Measurements from ENCODE around the gene FBXW2. TPM values are rescaled to one million over a fixed set of nuclear protein-coding genes. Genes with fewer than 3 reads are reported as not detected.

FBXW2 gene
- total RNA-seq, 1 donor from 2014 or later, result 58.4 TPM

DNA sequence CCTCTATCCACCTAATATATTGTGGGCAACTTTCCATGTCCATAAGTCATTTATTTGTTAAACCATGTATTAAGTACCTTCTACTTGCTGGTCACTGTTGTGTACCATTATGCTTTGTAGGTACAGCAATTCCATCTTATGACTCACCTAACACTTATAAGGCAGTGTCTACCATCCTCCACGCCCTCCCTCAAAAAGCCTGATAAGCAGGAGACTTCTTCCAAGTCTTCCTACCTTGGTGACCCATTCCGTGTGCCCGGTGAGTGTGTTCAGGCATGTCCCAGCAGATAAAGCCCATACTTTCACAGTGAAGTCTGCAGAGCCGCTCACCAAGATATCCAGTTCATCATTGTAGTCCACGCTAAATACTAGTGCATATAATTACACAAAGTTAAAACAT lies 17.4 kb downstream of the FBXW2 start:
- Mint-ChIP-seq H3K4me1 (ENCODE audit: unreplicated experiment) (no peaks in the 10 kb centered on the region), H3K9me3 (ENCODE audit: unreplicated experiment) (no peaks in the 10 kb centered on the region), H3K4me3 (ENCODE audit: unreplicated experiment) (no peak overlapping the region), H3K36me3 (ENCODE audit: low read depth, unreplicated experiment) (peaks cover 30% of the 10 kb centered on the region), H3K27ac (ENCODE audit: unreplicated experiment) (no peak overlapping the region), H3K27me3 (ENCODE audit: unreplicated experiment) (no peaks in the 10 kb centered on the region)
- TF ChIP-seq, protein P1, sequence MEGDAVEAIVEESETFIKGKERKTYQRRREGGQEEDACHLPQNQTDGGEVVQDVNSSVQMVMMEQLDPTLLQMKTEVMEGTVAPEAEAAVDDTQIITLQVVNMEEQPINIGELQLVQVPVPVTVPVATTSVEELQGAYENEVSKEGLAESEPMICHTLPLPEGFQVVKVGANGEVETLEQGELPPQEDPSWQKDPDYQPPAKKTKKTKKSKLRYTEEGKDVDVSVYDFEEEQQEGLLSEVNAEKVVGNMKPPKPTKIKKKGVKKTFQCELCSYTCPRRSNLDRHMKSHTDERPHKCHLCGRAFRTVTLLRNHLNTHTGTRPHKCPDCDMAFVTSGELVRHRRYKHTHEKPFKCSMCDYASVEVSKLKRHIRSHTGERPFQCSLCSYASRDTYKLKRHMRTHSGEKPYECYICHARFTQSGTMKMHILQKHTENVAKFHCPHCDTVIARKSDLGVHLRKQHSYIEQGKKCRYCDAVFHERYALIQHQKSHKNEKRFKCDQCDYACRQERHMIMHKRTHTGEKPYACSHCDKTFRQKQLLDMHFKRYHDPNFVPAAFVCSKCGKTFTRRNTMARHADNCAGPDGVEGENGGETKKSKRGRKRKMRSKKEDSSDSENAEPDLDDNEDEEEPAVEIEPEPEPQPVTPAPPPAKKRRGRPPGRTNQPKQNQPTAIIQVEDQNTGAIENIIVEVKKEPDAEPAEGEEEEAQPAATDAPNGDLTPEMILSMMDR (IDR thresholded peaks at IDR 0.05; ENCODE audit: unreplicated experiment), result no peak
- no peak for DNase-seq (ENCODE audit: low spot score)

DNA sequence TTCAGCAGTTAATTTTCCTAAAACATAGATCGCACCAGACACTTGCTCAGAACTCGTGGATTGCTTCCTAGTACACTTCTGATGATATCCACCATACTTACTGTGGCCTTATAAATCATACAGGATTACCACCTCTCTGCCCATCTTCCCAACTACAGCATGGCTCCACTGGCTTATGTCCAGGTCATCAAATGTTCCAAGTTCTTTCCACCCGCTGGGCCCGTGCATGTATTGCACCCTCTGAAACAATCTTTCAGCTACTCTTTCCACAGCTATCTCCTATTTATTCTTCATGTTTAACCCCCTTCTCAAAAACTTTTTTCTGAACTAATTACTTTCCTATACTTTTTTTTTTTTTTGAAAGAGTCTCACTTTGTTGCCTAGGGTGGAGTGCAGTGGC lies 18.5 kb downstream of the FBXW2 start:
- Mint-ChIP-seq H3K27ac (ENCODE audit: unreplicated experiment) (no peak overlapping the region), H3K4me3 (ENCODE audit: unreplicated experiment) (no peak overlapping the region), H3K9me3 (ENCODE audit: unreplicated experiment) (no peaks in the 10 kb centered on the region), H3K4me1 (ENCODE audit: unreplicated experiment) (no peaks in the 10 kb centered on the region), H3K27me3 (ENCODE audit: unreplicated experiment) (no peaks in the 10 kb centered on the region), H3K36me3 (ENCODE audit: low read depth, unreplicated experiment) (peaks cover 34% of the 10 kb centered on the region)
- TF ChIP-seq, protein P1 (IDR thresholded peaks at IDR 0.05; ENCODE audit: unreplicated experiment), result peak; percentile 25
- DNase-seq (ENCODE audit: low spot score), result no peak

DNA sequence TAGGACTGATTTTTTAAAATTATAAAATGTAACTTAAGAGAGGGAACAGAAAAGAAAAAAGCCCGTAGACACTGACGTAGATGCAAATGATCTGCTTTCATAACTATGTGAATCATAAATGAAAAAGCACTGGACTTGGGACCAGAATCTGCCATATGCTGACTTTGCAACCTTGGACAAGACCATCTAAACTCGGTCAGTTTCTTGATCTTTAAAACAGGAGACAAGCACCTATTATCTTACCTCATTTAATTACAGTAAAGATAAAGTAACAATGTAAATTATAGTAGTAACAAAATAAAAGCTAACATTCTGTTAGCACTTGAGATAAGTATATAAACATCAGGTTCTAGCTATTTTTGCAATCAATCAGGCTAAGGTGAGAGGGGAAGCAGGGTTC lies 20.0 kb downstream of the FBXW2 start:
- H3K9me3 Mint-ChIP-seq (ENCODE audit: unreplicated experiment), result no peaks in the 10 kb centered on the region

DNA sequence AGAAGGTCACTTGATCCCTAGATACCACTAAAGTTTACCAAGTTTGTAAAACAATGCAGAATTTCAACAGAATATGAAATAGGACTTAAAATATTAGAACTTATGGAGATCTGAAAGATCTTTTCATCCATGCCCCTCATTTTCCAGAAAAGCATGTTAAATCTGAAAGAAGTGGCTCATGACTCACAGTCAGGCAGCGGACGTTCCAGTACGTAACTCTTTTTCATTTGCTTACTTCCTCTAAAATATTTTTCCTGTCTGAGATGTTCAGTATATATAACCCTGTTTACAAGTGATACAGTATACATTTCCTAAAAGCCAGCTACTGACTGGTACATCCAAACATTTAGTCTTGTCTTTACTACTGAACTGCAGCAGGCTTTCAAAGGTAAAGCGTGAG lies 22.3 kb downstream of the FBXW2 start:
- TF ChIP-seq, protein P1 (IDR thresholded peaks at IDR 0.05; ENCODE audit: unreplicated experiment), result no peak
- H3K27ac Mint-ChIP-seq (ENCODE audit: unreplicated experiment), result no peak overlapping the region
- H3K36me3 Mint-ChIP-seq (ENCODE audit: low read depth, unreplicated experiment), result peaks cover 24% of the 10 kb centered on the region
- H3K4me1 Mint-ChIP-seq (ENCODE audit: unreplicated experiment), result no peaks in the 10 kb centered on the region
- no peak overlapping the region for H3K4me3 Mint-ChIP-seq (ENCODE audit: unreplicated experiment)
- H3K9me3 Mint-ChIP-seq (ENCODE audit: unreplicated experiment), result no peaks in the 10 kb centered on the region
- H3K27me3 Mint-ChIP-seq (ENCODE audit: unreplicated experiment), result no peaks in the 10 kb centered on the region
- DNase-seq (ENCODE audit: low spot score), result no peak

More for the DNA sequence above, 20.0 kb downstream of the FBXW2 start:
- Mint-ChIP-seq H3K4me3 (ENCODE audit: unreplicated experiment) (no peak overlapping the region), H3K4me1 (ENCODE audit: unreplicated experiment) (no peaks in the 10 kb centered on the region), H3K27ac (ENCODE audit: unreplicated experiment) (no peak overlapping the region), H3K36me3 (ENCODE audit: low read depth, unreplicated experiment) (peaks cover 30% of the 10 kb centered on the region), H3K27me3 (ENCODE audit: unreplicated experiment) (no peaks in the 10 kb centered on the region)
- DNase-seq (ENCODE audit: low spot score), result no peak
- TF ChIP-seq, protein P1 (IDR thresholded peaks at IDR 0.05; ENCODE audit: unreplicated experiment), result no peak

DNA sequence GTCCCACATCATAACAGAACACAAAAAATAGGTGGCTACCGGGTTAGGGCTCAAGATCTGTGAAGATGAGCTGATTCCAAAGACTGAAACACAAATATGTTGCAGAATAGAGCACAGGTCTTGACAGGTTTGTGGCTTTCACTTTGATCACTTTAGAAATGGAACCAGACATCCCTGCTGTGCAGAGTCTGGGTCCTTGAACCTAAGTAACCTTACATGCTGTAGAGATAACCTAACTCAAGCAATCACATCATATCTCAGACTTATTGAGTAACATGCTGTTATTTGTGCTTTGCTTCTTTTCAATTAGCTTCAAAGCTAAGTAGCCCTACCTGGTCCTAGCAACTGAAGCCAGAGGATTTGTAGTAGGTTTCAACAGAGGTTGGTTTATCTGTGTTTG lies 24.3 kb downstream of the FBXW2 start:
- H3K4me1 Mint-ChIP-seq (ENCODE audit: unreplicated experiment), result no peaks in the 10 kb centered on the region
- no peak overlapping the region for H3K4me3 Mint-ChIP-seq (ENCODE audit: unreplicated experiment)
- TF ChIP-seq, protein P1 (IDR thresholded peaks at IDR 0.05; ENCODE audit: unreplicated experiment), result no peak
- no peak for DNase-seq (ENCODE audit: low spot score)
- no peaks in the 10 kb centered on the region for H3K9me3 Mint-ChIP-seq (ENCODE audit: unreplicated experiment)
- no peak overlapping the region for H3K27ac Mint-ChIP-seq (ENCODE audit: unreplicated experiment)
- H3K36me3 Mint-ChIP-seq (ENCODE audit: low read depth, unreplicated experiment), result peaks cover 14% of the 10 kb centered on the region
- no peaks in the 10 kb centered on the region for H3K27me3 Mint-ChIP-seq (ENCODE audit: unreplicated experiment)

Data from endothelial cell (in vitro differentiated cells).